Loucy (cell line): Measurements from ENCODE around the gene HS6ST3.

ENCODE experiments used
- CTCF ChIP-seq: fragments of 200-600 bp; sonication (generic); conservative IDR thresholded peaks from 2 replicates; pipeline ENCODE4 v1.5.1; 2014; ENCODE audit warnings: mild to moderate bottlenecking, antibody characterized with exemption, low read length
- EZH2phosphoT487 ChIP-seq: fragments of 200-600 bp; IDR thresholded peaks from 2 replicates; pipeline ENCODE4 v1.6.1; 2018; ENCODE audit warnings: antibody characterized with exemption, mild to moderate bottlenecking, moderate library complexity, borderline replicate concordance

DNA sequence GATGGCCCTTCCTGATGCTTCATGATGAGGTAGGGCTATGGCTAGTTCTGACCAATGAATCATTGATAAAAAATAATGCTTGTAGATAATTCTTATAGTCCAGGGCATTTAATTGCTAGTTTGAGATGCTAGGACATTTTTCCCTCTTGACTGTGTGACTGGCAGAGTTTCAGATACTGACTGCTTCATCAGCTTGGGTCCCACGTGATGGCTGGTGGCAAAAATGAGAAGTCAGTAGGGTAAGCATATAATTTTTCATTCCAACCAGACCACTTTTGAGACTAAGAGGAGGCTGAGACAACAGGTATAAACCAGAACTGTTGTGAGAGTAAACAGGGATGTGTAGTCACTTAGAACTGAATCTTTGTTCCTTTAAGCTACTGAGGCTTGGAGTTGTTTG is 183.3 kb downstream of the HS6ST3 start:
- TF ChIP-seq CTCF (no peak), EZH2phosphoT487 (no peak)
